Right renal pelvis (tissue), 4 donors: Measurements from ENCODE around the gene NGEF. TPM values are rescaled to one million over a fixed set of nuclear protein-coding genes. Genes with fewer than 3 reads are reported as not detected.

Source experiments
- DNase-seq, 4 donors: peaks; one replicate each; pipeline ENCODE4 v3.0.0-alpha.2; 2013; ENCODE audit warnings: low read depth in 4 of 4, low spot score in 3 of 4, missing footprints in 1 of 4
- polyA plus RNA-seq, 4 donors: library from polyadenylated mRNA; unstranded; fragments of 120-200 nt; gene quantifications; one replicate each; pipeline ENCODE4 v1.2.1, GENCODE V29; 2013; ENCODE audit not compliant: insufficient read length in 4 of 4

NGEF gene
- polyA plus RNA-seq, 4 donors: 1.0 to 2.8 (median 2.2) TPM

DNA sequence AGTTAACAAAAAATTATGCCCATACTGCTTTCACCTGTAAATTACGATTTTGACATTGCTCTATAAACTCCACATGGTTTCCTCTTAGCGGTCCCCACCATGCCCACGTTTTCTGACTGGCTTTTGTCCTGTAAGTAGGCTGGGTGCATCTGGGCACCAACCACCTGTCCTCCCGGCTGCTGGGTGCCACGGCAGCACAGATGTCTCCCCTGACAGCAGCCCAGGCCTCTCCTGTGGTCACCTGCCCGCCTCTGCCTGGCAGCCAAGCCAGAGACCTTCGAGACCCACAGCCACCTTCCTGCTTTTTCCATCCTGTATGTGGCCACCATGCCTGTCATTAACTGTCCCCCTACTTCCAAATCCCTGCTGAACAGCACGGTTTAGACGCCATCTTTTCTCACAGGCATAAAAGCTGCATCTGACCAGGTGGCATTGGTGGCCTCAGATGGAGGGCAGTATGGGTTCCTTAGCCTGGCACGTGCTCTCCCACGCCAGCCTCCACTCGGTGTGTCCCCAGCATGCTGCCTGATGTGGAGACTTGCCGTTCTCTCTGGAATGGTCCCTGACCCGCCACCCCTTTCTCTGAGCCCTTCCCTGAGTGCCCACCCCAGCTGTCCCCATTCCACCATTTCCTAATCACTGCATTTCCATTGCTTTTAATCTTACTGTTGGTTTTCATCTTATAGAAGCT, 124.1 kb downstream of the NGEF start:
- DNase-seq: no peak

GRCh38 chr2:232888099-232888836, 124.8 kb downstream of the NGEF start:
- DNase-seq: no peak

DNA sequence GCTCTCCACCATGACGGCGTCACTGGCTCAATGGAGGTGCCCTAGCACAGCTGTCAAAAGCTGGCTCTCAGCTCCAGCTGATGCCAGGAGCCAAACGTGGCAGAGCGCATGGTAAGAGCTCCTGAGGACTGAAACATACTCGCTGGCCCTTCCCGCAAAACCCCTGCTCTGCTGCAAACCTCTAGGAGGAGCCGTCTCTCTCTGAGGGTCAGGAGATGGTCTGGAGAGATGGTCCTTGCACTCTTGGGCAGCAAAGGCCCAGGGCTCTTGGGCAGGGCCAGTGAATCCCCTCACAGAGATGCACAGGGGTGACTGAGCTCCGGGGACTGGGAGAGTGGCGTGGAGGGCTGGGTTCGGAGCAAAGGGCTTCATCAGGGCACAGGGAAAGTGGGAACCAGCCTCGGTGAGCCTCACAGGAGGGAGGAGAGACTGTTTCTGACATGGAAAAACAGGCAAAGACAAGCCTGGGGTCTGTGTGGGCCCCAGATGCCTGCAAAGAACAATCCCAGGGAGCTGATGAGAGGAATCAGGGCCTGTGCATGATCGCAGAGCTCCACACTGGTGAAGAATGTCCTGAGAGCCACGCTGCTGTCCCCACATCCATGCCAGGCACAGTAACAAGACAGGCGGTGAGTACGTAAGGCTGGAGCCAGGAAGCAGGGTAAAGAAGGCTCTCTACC, 125.7 kb downstream of the NGEF start:
- no peak for DNase-seq

DNA sequence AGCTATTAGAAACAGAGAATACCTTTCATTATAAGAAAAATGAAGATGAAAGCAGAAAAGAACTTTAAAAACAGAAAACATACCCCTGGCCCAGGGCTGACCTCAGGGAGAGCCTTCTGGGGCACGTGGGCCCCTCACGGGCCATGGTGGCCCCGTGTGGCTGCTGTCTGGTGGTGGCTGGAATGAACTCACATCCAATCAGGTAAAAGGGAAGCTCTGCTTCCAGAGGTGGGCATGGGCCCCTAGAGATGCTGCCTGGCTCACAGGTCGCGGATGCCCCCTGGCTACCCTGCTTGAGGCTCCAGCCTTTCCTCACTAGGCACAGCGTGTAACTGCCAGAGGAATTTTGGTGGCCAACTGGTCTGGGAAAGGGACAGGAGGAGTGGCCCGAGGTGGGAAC, 126.4 kb downstream of the NGEF start:
- no peak for DNase-seq

- no peak for DNase-seq
Measured at GRCh38 chr2:232886176-232886575, 126.9 kb downstream of the NGEF start.

DNA sequence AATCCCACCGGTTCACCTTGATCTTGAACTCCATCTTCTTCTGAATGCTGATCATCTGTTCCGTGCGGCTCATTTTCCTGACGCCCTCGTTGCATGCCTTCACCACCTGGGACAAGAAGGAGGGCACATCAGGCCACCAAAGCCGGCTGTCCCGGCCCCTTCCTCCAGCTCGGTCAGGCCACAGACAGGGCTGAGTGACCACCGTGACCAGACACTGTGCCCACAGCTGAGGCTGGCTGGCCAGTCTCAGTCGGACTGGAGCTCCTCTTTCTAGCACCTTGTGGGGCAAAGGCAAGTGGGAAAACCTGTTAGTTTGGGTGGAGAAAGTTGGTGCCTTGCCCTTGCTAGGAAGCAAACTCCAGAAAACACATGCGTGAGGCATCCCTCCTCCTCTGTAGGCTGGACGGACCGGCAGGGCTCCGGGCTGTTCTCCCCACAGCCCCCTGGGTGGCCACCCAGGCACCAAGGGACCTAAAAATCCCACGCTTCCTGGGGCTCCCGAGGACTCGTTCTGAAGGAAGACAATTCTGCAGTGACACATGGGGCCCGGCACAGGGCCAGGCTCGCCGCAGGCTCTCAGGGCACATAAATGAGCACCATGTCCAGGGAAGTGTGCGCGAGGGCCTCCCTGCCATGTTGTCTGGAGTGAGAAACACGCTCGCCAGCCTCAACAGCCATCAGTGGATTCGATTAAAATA, 127.6 kb downstream of the NGEF start:
- no peak for DNase-seq

GRCh38 chr2:232884549-232885263, 128.3 kb downstream of the NGEF start:
- no peak for DNase-seq

DNA sequence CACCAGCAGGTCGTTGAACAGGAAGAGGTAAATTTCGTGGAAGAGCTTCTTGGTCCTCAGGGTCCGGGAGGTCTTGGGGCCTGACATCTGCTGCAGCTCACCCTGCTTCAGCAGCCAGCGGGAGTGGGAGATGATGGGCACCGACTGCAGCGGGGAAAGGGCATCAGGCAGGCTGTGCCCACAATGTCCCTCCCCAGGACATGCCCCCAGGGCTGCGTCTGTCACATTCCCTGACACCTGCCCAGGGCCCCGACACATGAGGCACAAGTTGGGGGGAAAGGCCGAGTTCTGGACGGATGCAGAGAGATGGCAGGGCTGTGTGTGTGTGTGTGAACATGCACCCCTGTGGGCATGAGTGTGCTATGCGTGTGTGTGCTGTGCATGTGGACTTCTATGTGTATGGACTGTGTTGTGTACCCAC, 129.0 kb downstream of the NGEF start:
- no peak for DNase-seq

- no peak for DNase-seq
Measured at GRCh38 chr2:232883116-232883721, 129.8 kb downstream of the NGEF start.

- DNase-seq: no peak
Measured at GRCh38 chr2:232882505-232883115, 130.4 kb downstream of the NGEF start.

DNA sequence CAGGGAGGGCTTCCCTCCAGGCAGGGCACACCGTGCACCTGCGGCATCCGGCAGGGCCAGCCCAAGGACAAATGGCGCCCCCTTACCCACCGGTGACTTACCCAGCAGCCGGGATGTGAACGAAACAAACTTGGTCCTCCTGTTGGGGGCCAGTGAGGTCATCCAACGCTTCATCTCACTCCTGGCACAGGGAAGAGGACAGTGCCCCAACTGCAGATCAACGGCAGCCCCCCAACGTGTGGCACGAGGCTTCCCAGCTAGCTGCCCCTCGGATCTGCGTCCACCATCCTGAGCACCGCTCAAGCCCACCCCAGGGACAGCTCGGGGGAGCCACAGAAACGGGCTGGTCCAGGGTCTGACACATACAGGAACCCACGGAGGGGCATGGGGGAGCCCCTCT, 131.0 kb downstream of the NGEF start:
- DNase-seq: no peak

DNA sequence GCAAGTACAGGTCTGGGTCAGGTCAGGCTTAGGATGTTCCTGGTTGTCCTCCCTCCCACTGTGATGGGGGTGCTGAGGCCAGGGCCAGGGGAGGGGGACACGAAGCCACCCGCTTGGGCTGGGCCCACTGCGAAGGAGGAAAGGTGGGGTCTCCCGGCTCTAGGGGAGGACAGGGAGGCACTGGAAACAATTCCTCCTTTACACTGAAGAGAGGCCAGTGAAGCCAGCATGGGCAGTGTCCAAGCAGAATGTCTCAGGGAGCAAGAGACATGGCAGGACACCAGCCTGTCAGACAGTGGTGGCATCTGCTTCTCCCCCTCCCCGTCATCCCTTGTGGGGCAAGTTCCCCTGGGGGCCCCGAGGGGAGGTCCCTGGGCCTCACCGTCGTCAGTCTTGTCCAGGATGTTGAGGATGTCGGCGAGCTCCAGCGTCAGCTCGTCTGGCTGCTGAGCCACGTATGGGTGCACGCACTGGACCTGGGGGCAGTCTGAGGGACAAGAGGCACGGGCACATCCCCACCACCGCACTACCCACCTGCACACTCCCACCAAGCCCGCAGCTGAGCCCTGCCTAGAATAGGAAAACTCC, 132.2 kb downstream of the NGEF start:
- DNase-seq: no peak

- no peak for DNase-seq
Measured at GRCh38 chr2:232879618-232880494, 133.2 kb downstream of the NGEF start.

- no peak for DNase-seq
Measured at GRCh38 chr2:232878855-232879617, 134.0 kb downstream of the NGEF start.

DNA sequence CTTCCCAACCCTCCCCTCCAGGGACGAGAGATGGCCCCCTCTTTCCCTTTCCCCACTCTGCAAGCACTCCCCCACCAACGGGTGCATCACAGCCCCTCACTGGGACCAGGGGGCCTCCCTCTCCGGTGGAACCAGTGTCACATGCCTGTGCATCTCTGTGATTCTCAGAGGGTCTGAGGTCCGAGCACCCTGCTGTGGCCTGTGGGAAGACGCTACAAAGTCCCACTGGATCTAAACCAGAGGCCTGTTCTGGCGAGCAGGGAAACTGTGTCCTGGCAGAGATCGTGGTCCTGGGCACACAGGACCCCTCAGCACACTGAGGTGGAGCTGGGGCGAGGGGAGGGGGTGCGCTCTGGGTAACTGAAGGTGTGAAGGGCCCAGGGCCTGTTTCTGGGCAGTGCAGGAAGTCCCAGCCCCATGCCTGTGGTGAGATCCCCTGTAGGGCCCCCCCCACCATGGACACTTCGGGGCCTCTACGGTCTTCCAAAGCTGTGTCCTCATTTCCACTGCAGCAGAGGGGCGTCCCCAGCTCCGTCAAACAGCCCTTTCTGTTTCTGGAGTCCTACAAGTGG, 135.0 kb downstream of the NGEF start:
- no peak for DNase-seq

DNA sequence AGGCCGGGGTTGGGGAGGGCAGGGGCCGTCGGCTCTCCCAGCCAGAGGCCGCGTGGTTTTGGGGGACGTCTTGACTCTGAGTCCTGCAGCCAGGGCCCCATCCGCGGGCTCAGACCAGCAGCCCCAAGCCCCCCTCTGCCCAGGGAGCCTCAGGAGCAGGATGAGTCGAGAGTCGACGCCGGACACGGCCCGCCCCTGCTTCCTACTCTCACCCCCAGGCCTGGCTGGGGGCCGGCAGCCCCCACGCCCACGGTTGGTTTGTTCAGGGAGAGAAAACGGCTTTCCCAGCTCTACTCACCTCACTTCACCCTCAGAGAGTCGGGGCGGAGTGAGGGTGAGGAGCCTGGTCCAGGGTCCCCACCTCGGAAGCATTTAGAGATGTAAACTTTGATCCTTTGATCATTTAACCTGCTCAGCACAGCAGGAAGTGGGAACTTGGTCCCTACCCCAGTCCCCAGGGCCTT, 136.0 kb downstream of the NGEF start:
- DNase-seq: no peak
